SK-N-SH (cell line): ENCODE measurements around the gene ZNF335.

Experiments
- CTCF ChIP-seq: fragments of 200-600 bp; sonication (generic); IDR thresholded peaks from 2 replicates; pipeline ENCODE4 v1.6.1; 2017; ENCODE audit warnings: antibody characterized with exemption, mild to moderate bottlenecking, moderate library complexity
- TEAD4 ChIP-seq: IDR thresholded peaks from 2 replicates; pipeline ENCODE4 v1.4.0; 2012; ENCODE audit warnings: mild to moderate bottlenecking, borderline replicate concordance; ENCODE audit not compliant: insufficient read depth

GRCh38 chr20:45972500-45973183 lies 639 bp upstream of the ZNF335 start:
- no peak for TF ChIP-seq CTCF
- TF ChIP-seq TEAD4, result no peak
